ENCODE data around the gene IRF2BP2.

The IRF2BP2 gene

GRCh38 chr1:234655328-234656069 is 45.5 kb upstream of the IRF2BP2 start:
- TF ChIP-seq, protein P1, sequence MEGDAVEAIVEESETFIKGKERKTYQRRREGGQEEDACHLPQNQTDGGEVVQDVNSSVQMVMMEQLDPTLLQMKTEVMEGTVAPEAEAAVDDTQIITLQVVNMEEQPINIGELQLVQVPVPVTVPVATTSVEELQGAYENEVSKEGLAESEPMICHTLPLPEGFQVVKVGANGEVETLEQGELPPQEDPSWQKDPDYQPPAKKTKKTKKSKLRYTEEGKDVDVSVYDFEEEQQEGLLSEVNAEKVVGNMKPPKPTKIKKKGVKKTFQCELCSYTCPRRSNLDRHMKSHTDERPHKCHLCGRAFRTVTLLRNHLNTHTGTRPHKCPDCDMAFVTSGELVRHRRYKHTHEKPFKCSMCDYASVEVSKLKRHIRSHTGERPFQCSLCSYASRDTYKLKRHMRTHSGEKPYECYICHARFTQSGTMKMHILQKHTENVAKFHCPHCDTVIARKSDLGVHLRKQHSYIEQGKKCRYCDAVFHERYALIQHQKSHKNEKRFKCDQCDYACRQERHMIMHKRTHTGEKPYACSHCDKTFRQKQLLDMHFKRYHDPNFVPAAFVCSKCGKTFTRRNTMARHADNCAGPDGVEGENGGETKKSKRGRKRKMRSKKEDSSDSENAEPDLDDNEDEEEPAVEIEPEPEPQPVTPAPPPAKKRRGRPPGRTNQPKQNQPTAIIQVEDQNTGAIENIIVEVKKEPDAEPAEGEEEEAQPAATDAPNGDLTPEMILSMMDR (IDR thresholded peaks at IDR 0.05; ENCODE audit: low read depth, low read length), result no peak
- Histone ChIP-seq H3K4me1 (peaks cover 10% of the 10 kb centered on the region), H3K36me3 (no peaks in the 10 kb centered on the region), H3K27me3 (no peaks in the 10 kb centered on the region), H3K9me3 (no peaks in the 10 kb centered on the region), H3K4me3 (ENCODE audit: low read depth, low read length) (no peak overlapping the region)
- DNase-seq, result peak; percentile 31

DNA sequence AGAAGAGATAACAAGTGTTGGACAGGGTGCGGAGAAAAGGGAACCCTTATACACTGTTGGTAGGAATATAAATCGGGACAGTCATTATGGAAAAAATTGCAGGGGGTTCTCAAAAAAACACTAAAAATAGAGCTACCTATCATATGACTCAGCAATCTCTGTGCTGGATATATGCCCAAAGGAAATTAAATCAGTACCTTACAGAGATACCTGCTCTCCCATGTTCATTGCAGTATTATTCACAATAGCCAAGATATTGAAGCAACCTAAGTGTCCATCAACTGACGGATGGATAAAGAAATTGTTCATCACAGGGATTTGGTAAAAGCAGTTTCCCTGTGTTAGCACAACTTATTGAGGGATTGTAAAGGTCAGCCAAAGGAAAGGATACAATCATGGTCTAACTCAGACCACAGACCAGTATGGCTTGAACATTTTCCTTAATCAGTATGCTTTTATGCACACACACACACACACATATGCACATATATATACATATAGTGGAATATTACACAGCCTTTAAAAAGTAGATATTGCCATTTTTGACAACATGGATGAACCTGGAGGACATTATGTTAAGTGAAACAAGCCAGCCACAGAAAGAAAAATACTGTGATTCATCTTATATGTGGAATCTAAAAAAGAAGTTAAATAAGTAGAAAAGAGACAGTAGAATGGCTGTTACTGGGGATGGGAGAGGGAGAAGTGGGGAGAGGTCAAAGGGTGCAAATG is 44.2 kb upstream of the IRF2BP2 start:
- H3K27me3 ChIP-seq, result no peaks in the 10 kb centered on the region
- no peaks in the 10 kb centered on the region for H3K9me3 ChIP-seq
- DNase-seq, result no peak
- H3K4me3 ChIP-seq (ENCODE audit: low read depth, low read length), result no peak overlapping the region
- TF ChIP-seq, protein P1 (IDR thresholded peaks at IDR 0.05; ENCODE audit: low read depth, low read length), result no peak
- H3K4me1 ChIP-seq, result peaks cover 10% of the 10 kb centered on the region
- no peaks in the 10 kb centered on the region for H3K36me3 ChIP-seq

DNA sequence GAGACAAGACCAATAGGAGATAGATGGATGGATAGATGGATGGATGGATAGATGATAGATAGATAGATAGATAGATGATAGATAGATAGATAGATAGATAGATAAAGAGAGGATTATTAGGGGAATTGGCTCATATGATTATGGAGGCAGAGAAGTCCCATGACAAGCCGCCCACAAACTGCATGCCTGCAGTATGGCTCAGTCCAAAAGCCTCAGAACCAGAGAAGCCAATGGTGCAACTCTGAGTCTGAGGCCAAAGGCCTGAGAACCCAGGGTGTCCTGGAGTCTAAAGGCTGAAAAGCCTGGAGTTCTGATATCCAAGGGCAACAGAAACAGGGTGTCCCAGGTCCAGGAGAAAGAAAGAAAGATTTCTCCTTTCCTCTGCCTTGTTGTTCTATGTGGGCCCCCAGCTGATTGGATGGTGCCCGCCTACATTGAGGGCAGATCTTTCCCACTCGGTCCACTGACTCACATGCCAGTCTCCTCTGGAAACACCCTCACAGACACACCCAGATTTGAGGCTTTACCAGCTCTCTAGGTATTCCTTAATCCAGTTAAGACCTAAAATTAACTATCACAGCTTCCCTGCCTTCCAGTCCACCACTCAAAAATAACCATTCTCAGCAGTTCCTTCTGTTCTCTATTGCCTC is 39.6 kb upstream of the IRF2BP2 start:
- TF ChIP-seq, protein P1 (IDR thresholded peaks at IDR 0.05; ENCODE audit: low read depth, low read length), result no peak
- no peaks in the 10 kb centered on the region for H3K27me3 ChIP-seq
- H3K36me3 ChIP-seq, result no peaks in the 10 kb centered on the region
- DNase-seq, result no peak
- no peaks in the 10 kb centered on the region for H3K4me1 ChIP-seq
- H3K9me3 ChIP-seq, result peaks cover 4% of the 10 kb centered on the region; the same call in 1 of the 2 replicates
- H3K4me3 ChIP-seq (ENCODE audit: low read depth, low read length), result no peak overlapping the region

DNA sequence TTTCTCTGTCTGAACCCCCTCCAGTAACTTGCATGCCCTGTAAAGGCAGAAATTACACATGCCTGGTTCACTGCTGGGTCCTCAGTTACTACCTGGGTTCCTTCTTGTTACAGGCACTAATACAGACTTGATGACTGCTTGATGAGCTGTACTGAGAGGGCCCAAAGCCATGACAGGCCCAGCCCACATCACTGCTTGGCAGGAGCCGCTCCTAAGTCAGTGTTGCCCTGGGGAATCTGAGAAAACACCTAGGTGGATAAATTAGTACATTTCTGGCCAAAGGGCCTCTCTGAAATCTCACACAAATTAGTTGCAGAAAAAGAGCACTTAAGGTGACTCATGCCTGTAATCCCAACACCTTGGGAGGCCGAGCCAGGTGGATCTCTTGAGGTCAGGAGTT is 37.8 kb upstream of the IRF2BP2 start:
- TF ChIP-seq, protein P1 (IDR thresholded peaks at IDR 0.05; ENCODE audit: low read depth, low read length), result no peak
- H3K4me3 ChIP-seq (ENCODE audit: low read depth, low read length), result no peak overlapping the region
- peaks cover 4% of the 10 kb centered on the region; the same call in 1 of the 2 replicates for H3K9me3 ChIP-seq
- DNase-seq, result no peak
- H3K36me3 ChIP-seq, result no peaks in the 10 kb centered on the region
- H3K4me1 ChIP-seq, result no peaks in the 10 kb centered on the region
- no peaks in the 10 kb centered on the region for H3K27me3 ChIP-seq

DNA sequence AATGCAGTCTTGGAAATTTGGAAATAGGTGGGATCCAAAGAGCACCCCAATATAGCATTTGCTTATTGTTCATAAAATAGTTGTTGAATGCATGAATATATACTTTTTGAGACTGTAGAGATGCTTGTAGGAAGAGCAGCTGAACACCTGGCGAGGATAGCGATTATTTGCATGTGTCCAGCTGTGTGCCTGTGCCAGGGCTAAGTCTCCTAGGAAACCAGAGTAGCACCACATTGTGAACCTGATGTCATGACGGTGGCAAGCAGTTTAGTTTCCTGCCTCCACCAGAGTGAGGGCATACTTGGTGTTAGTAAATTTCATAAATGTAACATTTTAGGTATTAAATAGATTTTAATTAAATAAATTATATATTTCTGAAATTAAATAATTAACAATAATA is 37.3 kb upstream of the IRF2BP2 start:
- DNase-seq, result no peak
- Histone ChIP-seq H3K27me3 (no peaks in the 10 kb centered on the region), H3K4me1 (no peaks in the 10 kb centered on the region), H3K9me3 (peaks cover 4% of the 10 kb centered on the region; the same call in 1 of the 2 replicates), H3K36me3 (no peaks in the 10 kb centered on the region), H3K4me3 (ENCODE audit: low read depth, low read length) (no peak overlapping the region)
- TF ChIP-seq, protein P1 (IDR thresholded peaks at IDR 0.05; ENCODE audit: low read depth, low read length), result no peak

Measured in BE2C (cell line).